Activated CD8-positive, alpha-beta T cell treated with anti-CD3 and anti-CD28 coated beads for 36 hours (primary cell): Measurements from ENCODE around the gene UQCR10. TPM values are rescaled to one million over a fixed set of nuclear protein-coding genes. Genes with fewer than 3 reads are reported as not detected.
A peak's percentile ranks its signal among the peaks of the same experiment; 100 is the strongest.

Experiments used
- ATAC-seq: fragments of 200-7000 bp; cut with Tn5 transposase; one replicate; pipeline ENCODE4 v1.10.0; 2021; ENCODE audit warnings: mild to moderate bottlenecking, moderate library complexity
- CTCF ChIA-PET: fragments of 350-600 bp; sonication (Branson Sonifier 250); formaldehyde crosslinking; loops from one replicate; lab custom pipeline; 2021; ENCODE audit warnings: antibody characterized with exemption; lab: Charles Lee
- POLR2A ChIA-PET: fragments of 350-600 bp; sonication (Branson Sonifier 250); formaldehyde crosslinking; loops from one replicate; lab custom pipeline; 2021; ENCODE audit warnings: antibody characterized with exemption; lab: Charles Lee
- DNase-seq: peaks from one replicate; pipeline ENCODE4 v3.0.0-alpha.2; 2020
- H3K27ac Mint-ChIP-seq: one replicate; pipeline ENCODE4 v1.8.0; 2021; ENCODE audit warnings: mild to moderate bottlenecking, mixed read lengths
- H3K27me3 Mint-ChIP-seq: one replicate; pipeline ENCODE4 v1.8.0; 2021; ENCODE audit warnings: mixed read lengths
- H3K36me3 Mint-ChIP-seq: one replicate; pipeline ENCODE4 v1.8.0; 2021; ENCODE audit warnings: low read depth, mixed read lengths
- H3K4me1 Mint-ChIP-seq: one replicate; pipeline ENCODE4 v1.8.0; 2021; ENCODE audit warnings: low read depth, mixed read lengths
- H3K4me3 Mint-ChIP-seq: one replicate; pipeline ENCODE4 v1.8.0; 2021; ENCODE audit warnings: mild to moderate bottlenecking, moderate library complexity, mixed read lengths
- H3K9me3 Mint-ChIP-seq: one replicate; pipeline ENCODE4 v1.8.0; 2021; ENCODE audit warnings: mixed read lengths
- CTCF ChIP-seq: fragments of 200-600 bp; IDR thresholded peaks from one replicate; pipeline ENCODE4 v1.8.0; 2022; ENCODE audit warnings: antibody characterized with exemption, mild to moderate bottlenecking
- intact Hi-C: fragments of 100-400 bp; cut with micrococcal nuclease; formaldehyde crosslinking; loops from one replicate; pipeline ENCODE4 v1.10.0; 2022
- total RNA-seq, 2 experiments: library from RNA; stranded (reverse); gene quantifications; one replicate each; pipeline ENCODE4 v1.2.3, GENCODE V29; 2021

Gene UQCR10
- total RNA-seq, 2 experiments from 2014 or later, result 92.4 to 105 TPM

GRCh38 chr22:29787371-29787980 lies 20.3 kb downstream of the UQCR10 start:
- H3K9me3 Mint-ChIP-seq, result no peaks in the 10 kb centered on the region
- intact Hi-C loops, result no loop called here
- CTCF ChIA-PET, result no interaction called here
- POLR2A ChIA-PET, result no interaction called here
- DNase-seq, result no peak
- H3K4me1 Mint-ChIP-seq, result no peaks in the 10 kb centered on the region
- no peak overlapping the region for H3K4me3 Mint-ChIP-seq
- TF ChIP-seq CTCF, result no peak
- no peaks in the 10 kb centered on the region for H3K27me3 Mint-ChIP-seq
- no peak overlapping the region for H3K27ac Mint-ChIP-seq
- H3K36me3 Mint-ChIP-seq, result peaks cover 18% of the 10 kb centered on the region
- no peak for ATAC-seq

- ChIA-PET POLR2A (no interaction called here), CTCF (no interaction called here)
- Mint-ChIP-seq H3K9me3 (no peaks in the 10 kb centered on the region), H3K4me1 (no peaks in the 10 kb centered on the region), H3K27ac (no peak overlapping the region), H3K27me3 (no peaks in the 10 kb centered on the region), H3K4me3 (no peak overlapping the region), H3K36me3 (peaks cover 21% of the 10 kb centered on the region)
- DNase-seq, result no peak
- no peak for TF ChIP-seq CTCF
- ATAC-seq, result no peak
- intact Hi-C loops, result no loop called here
Measured at GRCh38 chr22:29788339-29789279, 21.4 kb downstream of the UQCR10 start.

- H3K9me3 Mint-ChIP-seq, result no peaks in the 10 kb centered on the region
- H3K4me3 Mint-ChIP-seq, result no peak overlapping the region
- ATAC-seq, result no peak
- intact Hi-C loops, result no loop called here
- ChIA-PET POLR2A (interaction anchor here (0.5 kb wide), 1 partner anchor 482 kb away, joined by 3 read pairs; no protein-coding TSS in a partner anchor), CTCF (no interaction called here)
- TF ChIP-seq CTCF, result no peak
- no peak overlapping the region for H3K27ac Mint-ChIP-seq
- no peaks in the 10 kb centered on the region for H3K4me1 Mint-ChIP-seq
- no peaks in the 10 kb centered on the region for H3K27me3 Mint-ChIP-seq
- no peak for DNase-seq
- peaks cover 24% of the 10 kb centered on the region for H3K36me3 Mint-ChIP-seq
Measured at GRCh38 chr22:29790061-29790460, 22.9 kb downstream of the UQCR10 start.

GRCh38 chr22:29793396-29793795 lies 26.2 kb downstream of the UQCR10 start:
- ATAC-seq (no peak), DNase-seq (no peak)
- Mint-ChIP-seq H3K27me3 (no peaks in the 10 kb centered on the region), H3K4me1 (peaks cover 12% of the 10 kb centered on the region), H3K27ac (no peak overlapping the region), H3K9me3 (no peaks in the 10 kb centered on the region), H3K4me3 (no peak overlapping the region), H3K36me3 (peaks cover 37% of the 10 kb centered on the region)
- TF ChIP-seq CTCF, result no peak
- CTCF ChIA-PET, result no interaction called here
- intact Hi-C loops, result no loop called here
- POLR2A ChIA-PET, result no interaction called here

- no peak for DNase-seq
- TF ChIP-seq CTCF, result no peak
- Mint-ChIP-seq H3K36me3 (peaks cover 34% of the 10 kb centered on the region), H3K27ac (peak overlapping the region; percentile 5), H3K4me1 (peaks cover 14% of the 10 kb centered on the region), H3K9me3 (no peaks in the 10 kb centered on the region), H3K27me3 (no peaks in the 10 kb centered on the region), H3K4me3 (no peak overlapping the region)
- intact Hi-C loops, result no loop called here
- no peak for ATAC-seq
- CTCF ChIA-PET, result interaction anchor here (3.2 to 3.6 kb wide), 2 partner anchors 170 to 210 kb away, joined by 10 read pairs; no protein-coding TSS in a partner anchor
- POLR2A ChIA-PET, result no interaction called here
Measured at GRCh38 chr22:29795663-29796062, 28.5 kb downstream of the UQCR10 start.
